AG04450 (cell line): Measurements from ENCODE around the gene SDK1. TPM values are rescaled to one million over a fixed set of nuclear protein-coding genes. Genes with fewer than 3 reads are reported as not detected.

ENCODE experiments used
- CTCF ChIA-PET: fragments of 300-600, 350-600 bp; formaldehyde crosslinking; extraction: SDS; loops from one replicate; lab custom pipeline; 2022; ENCODE audit warnings: antibody characterized with exemption, inconsistent platforms; lab: Charles Lee
- POLR2A ChIA-PET: fragments of 350-600 bp; formaldehyde crosslinking; extraction: SDS; loops from one replicate; lab custom pipeline; 2021; ENCODE audit warnings: antibody characterized with exemption, inconsistent platforms; lab: Yijun Ruan, JAX
- DNase-seq: peaks from one replicate; pipeline ENCODE4 v3.0.0-alpha.2; 2011; ENCODE audit warnings: low read depth, low spot score
- H3K27ac ChIP-seq: one replicate; pipeline ENCODE4 v1.5.1; 2012; ENCODE audit warnings: low read depth, low read length, control low read depth
- H3K27me3 ChIP-seq: one replicate; pipeline ENCODE4 v1.6.0; 2012; ENCODE audit warnings: low read length; ENCODE audit not compliant: control insufficient read depth, insufficient read depth
- H3K4me3 ChIP-seq: 2 replicates; pipeline ENCODE4 v1.5.1; 2011; ENCODE audit warnings: mild to moderate bottlenecking, low read depth, low read length, control low read depth
- H3K9me3 ChIP-seq: 2 replicates; pipeline ENCODE4 v1.5.1; 2012; ENCODE audit warnings: low read length; ENCODE audit not compliant: control insufficient read depth, insufficient read depth
- CTCF ChIP-seq: IDR thresholded peaks from 2 replicates; pipeline ENCODE4 v1.5.1; 2011; ENCODE audit warnings: low read depth, low read length, control low read depth, inconsistent platforms
- polyA plus RNA-seq: library from polyadenylated mRNA; depleted of rRNA; stranded (reverse); fragments of >200 nt; gene quantifications from 2 replicates; pipeline ENCODE4 v1.2.3, GENCODE V29; 2011

SDK1 gene
- polyA plus RNA-seq, 1 experiment: 2.2 TPM

- CTCF ChIA-PET: no interaction called here
- H3K27me3 ChIP-seq: no peaks in the 10 kb centered on the region
- POLR2A ChIA-PET: no interaction called here
- TF ChIP-seq CTCF: no peak
- DNase-seq: no peak
- H3K4me3 ChIP-seq: no peak overlapping the region
- H3K27ac ChIP-seq: no peak overlapping the region
- H3K9me3 ChIP-seq: peaks cover 63% of the 10 kb centered on the region
These were observed 690.7 kb downstream of the SDK1 start for GRCh38 chr7:3991731-3992231.

- POLR2A ChIA-PET: no interaction called here
- no peak for DNase-seq
These were observed 691.8 kb downstream of the SDK1 start for GRCh38 chr7:3992841-3993240.

GRCh38 chr7:3994764-3995163 lies 693.7 kb downstream of the SDK1 start:
- no peak for TF ChIP-seq CTCF
- CTCF ChIA-PET: no interaction called here

More at GRCh38 chr7:3992841-3993240, 691.8 kb downstream of the SDK1 start:
- Histone ChIP-seq H3K9me3 (peaks cover 65% of the 10 kb centered on the region), H3K27me3 (no peaks in the 10 kb centered on the region), H3K27ac (no peak overlapping the region), H3K4me3 (no peak overlapping the region)
- CTCF ChIA-PET: no interaction called here
- no peak for TF ChIP-seq CTCF

GRCh38 chr7:3995187-3995586 lies 694.1 kb downstream of the SDK1 start:
- no peak for DNase-seq
- ChIA-PET CTCF (no interaction called here), POLR2A (no interaction called here)
- Histone ChIP-seq H3K9me3 (peaks cover 62% of the 10 kb centered on the region), H3K27ac (no peak overlapping the region), H3K27me3 (no peaks in the 10 kb centered on the region), H3K4me3 (no peak overlapping the region)
- TF ChIP-seq CTCF: no peak

More at GRCh38 chr7:3994764-3995163, 693.7 kb downstream of the SDK1 start:
- no peak overlapping the region for H3K27ac ChIP-seq
- no peaks in the 10 kb centered on the region for H3K27me3 ChIP-seq
- POLR2A ChIA-PET: no interaction called here
- H3K9me3 ChIP-seq: peaks cover 62% of the 10 kb centered on the region
- H3K4me3 ChIP-seq: no peak overlapping the region
- no peak for DNase-seq

DNA sequence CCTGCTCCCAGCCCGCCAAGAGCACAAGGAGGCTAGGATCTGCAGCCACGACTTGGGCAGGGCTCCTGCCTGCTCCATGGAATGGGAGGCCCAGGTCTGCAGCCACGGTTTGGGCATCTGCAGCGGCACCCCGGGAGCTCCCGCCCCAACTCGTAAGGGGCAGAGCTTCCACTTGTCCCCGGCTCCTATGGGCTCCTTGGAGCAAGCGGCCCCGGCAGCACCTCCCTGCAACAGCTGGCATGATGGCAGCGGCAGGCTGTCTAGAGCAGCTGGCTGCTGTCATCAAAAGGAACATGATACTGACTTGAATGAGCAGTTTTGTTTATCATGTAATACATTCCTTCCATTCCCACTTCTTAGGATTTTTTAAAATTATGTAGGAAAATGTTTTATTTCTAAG lies 697.0 kb downstream of the SDK1 start:
- POLR2A ChIA-PET: no interaction called here
- Histone ChIP-seq H3K9me3 (peaks cover 54% of the 10 kb centered on the region), H3K4me3 (no peak overlapping the region), H3K27me3 (no peaks in the 10 kb centered on the region), H3K27ac (no peak overlapping the region)
- DNase-seq: no peak
- CTCF ChIA-PET: no interaction called here
- no peak for TF ChIP-seq CTCF
